ENCODE results near the gene HSPA12B.

HSPA12B gene

DNA sequence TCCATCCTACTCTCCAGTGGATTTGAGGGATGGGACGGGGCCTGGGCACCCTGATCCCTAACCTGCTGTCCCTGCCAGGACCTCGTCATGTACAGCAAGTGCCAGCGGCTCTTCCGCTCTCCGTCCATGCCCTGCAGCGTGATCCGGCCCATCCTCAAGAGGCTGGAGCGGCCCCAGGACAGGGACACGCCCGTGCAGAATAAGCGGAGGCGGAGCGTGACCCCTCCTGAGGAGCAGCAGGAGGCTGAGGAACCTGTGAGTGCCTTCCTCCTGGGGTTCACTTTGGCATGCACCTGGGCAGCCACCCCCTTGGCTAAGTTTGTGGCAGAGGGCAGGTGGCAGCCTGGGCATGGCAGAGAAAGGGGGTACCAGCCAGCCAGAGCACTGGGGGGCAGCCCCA, 69.4 kb downstream of the HSPA12B start:
- TF ChIP-seq, protein P1, sequence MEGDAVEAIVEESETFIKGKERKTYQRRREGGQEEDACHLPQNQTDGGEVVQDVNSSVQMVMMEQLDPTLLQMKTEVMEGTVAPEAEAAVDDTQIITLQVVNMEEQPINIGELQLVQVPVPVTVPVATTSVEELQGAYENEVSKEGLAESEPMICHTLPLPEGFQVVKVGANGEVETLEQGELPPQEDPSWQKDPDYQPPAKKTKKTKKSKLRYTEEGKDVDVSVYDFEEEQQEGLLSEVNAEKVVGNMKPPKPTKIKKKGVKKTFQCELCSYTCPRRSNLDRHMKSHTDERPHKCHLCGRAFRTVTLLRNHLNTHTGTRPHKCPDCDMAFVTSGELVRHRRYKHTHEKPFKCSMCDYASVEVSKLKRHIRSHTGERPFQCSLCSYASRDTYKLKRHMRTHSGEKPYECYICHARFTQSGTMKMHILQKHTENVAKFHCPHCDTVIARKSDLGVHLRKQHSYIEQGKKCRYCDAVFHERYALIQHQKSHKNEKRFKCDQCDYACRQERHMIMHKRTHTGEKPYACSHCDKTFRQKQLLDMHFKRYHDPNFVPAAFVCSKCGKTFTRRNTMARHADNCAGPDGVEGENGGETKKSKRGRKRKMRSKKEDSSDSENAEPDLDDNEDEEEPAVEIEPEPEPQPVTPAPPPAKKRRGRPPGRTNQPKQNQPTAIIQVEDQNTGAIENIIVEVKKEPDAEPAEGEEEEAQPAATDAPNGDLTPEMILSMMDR (IDR thresholded peaks at IDR 0.05; ENCODE audit: low read depth, low read length, missing control alignments), result no peak
- no peak for DNase-seq (ENCODE audit: low read depth)
- in situ Hi-C loops (cut with HindIII; ENCODE audit: low sequenced_read_pairs), result no loop called here
- no peak overlapping the region for H3K4me3 ChIP-seq (ENCODE audit: low read depth, low read length)

Measured in astrocyte of the cerebellum (primary cell).